Thyroid gland (tissue), 4 donors: ENCODE measurements around the gene ISM1.

ENCODE experiments used
- POLR2A ChIP-seq, 2 donors: fragments of 450-650 bp; IDR thresholded peaks; one replicate each; pipeline ENCODE4 v1.6.1; 2017; ENCODE audit warnings: antibody characterized with exemption in 2 of 2, mild to moderate bottlenecking in 2 of 2, moderate library complexity in 1 of 2
- TF ChIP-seq, protein P1 (sequence below), 6 experiments: fragments of 200-600 bp in 3 of 6; fragments of 450-650 bp in 3 of 6; sonication (generic) in 3 of 6; IDR thresholded peaks; one replicate each; pipeline ENCODE4 v1.5.1; 2016 to 2019; ENCODE audit warnings: antibody characterized with exemption in 6 of 6, mild to moderate bottlenecking in 2 of 6, inconsistent platforms in 1 of 6, moderate library complexity in 1 of 6

DNA sequence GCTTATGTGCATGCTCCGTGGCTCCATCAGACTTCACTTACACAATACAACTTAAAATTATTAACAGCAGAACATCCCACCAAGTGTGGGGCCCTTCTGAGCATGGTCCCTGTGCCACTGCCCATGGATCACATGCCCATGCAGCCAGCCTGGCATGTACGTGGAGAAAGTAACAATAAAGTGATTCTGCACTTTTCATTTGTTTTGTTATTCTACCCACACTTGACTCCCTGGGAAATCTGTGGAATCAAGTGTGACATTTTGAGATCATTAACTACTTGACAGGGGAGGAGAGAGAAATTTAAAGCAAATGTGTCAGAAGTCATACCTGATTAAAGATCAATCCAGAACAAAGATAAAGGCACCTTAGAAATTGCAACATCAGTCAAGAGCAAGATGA is 112.0 kb downstream of the ISM1 start:
- TF ChIP-seq POLR2A (IDR thresholded peaks at IDR 0.05), result no peak
- TF ChIP-seq, protein P1, sequence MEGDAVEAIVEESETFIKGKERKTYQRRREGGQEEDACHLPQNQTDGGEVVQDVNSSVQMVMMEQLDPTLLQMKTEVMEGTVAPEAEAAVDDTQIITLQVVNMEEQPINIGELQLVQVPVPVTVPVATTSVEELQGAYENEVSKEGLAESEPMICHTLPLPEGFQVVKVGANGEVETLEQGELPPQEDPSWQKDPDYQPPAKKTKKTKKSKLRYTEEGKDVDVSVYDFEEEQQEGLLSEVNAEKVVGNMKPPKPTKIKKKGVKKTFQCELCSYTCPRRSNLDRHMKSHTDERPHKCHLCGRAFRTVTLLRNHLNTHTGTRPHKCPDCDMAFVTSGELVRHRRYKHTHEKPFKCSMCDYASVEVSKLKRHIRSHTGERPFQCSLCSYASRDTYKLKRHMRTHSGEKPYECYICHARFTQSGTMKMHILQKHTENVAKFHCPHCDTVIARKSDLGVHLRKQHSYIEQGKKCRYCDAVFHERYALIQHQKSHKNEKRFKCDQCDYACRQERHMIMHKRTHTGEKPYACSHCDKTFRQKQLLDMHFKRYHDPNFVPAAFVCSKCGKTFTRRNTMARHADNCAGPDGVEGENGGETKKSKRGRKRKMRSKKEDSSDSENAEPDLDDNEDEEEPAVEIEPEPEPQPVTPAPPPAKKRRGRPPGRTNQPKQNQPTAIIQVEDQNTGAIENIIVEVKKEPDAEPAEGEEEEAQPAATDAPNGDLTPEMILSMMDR (IDR thresholded peaks at IDR 0.05), result no peak
